Activated CD8-positive, alpha-beta T cell treated with anti-CD3 and anti-CD28 coated beads for 36 hours (primary cell): ENCODE results near the gene UGT3A2. TPM values are rescaled to one million over a fixed set of nuclear protein-coding genes. Genes with fewer than 3 reads are reported as not detected.

Source experiments
- ATAC-seq: fragments of 200-7000 bp; cut with Tn5 transposase; one replicate; pipeline ENCODE4 v1.10.0; 2021; ENCODE audit warnings: mild to moderate bottlenecking, moderate library complexity
- CTCF ChIA-PET: fragments of 350-600 bp; sonication (Branson Sonifier 250); formaldehyde crosslinking; loops from one replicate; lab custom pipeline; 2021; ENCODE audit warnings: antibody characterized with exemption; lab: Charles Lee
- POLR2A ChIA-PET: fragments of 350-600 bp; sonication (Branson Sonifier 250); formaldehyde crosslinking; loops from one replicate; lab custom pipeline; 2021; ENCODE audit warnings: antibody characterized with exemption; lab: Charles Lee
- DNase-seq: peaks from one replicate; pipeline ENCODE4 v3.0.0-alpha.2; 2020
- H3K27ac Mint-ChIP-seq: one replicate; pipeline ENCODE4 v1.8.0; 2021; ENCODE audit warnings: mild to moderate bottlenecking, mixed read lengths
- H3K27me3 Mint-ChIP-seq: one replicate; pipeline ENCODE4 v1.8.0; 2021; ENCODE audit warnings: mixed read lengths
- H3K36me3 Mint-ChIP-seq: one replicate; pipeline ENCODE4 v1.8.0; 2021; ENCODE audit warnings: low read depth, mixed read lengths
- H3K4me1 Mint-ChIP-seq: one replicate; pipeline ENCODE4 v1.8.0; 2021; ENCODE audit warnings: low read depth, mixed read lengths
- H3K4me3 Mint-ChIP-seq: one replicate; pipeline ENCODE4 v1.8.0; 2021; ENCODE audit warnings: mild to moderate bottlenecking, moderate library complexity, mixed read lengths
- H3K9me3 Mint-ChIP-seq: one replicate; pipeline ENCODE4 v1.8.0; 2021; ENCODE audit warnings: mixed read lengths
- intact Hi-C: fragments of 100-400 bp; cut with micrococcal nuclease; formaldehyde crosslinking; loops from one replicate; pipeline ENCODE4 v1.10.0; 2022
- total RNA-seq, 2 experiments: library from RNA; stranded (reverse); gene quantifications; one replicate each; pipeline ENCODE4 v1.2.3, GENCODE V29; 2021
- TF ChIP-seq, protein P1 (sequence below): fragments of 200-600 bp; IDR thresholded peaks from one replicate; pipeline ENCODE4 v1.8.0; 2022; ENCODE audit warnings: antibody characterized with exemption, mild to moderate bottlenecking

Gene UGT3A2
- total RNA-seq, 2 experiments from 2014 or later: not detected

- H3K27ac Mint-ChIP-seq: no peak overlapping the region
- ChIA-PET POLR2A (no interaction called here), CTCF (interaction anchor here (0.7 to 1.4 kb wide), 2 partner anchors 9 to 15 kb away, joined by 3 read pairs; no protein-coding TSS in a partner anchor)
- DNase-seq (no peak), ATAC-seq (no peak)
- H3K36me3 Mint-ChIP-seq: no peaks in the 10 kb centered on the region
- peaks cover 7% of the 10 kb centered on the region for H3K27me3 Mint-ChIP-seq
- H3K4me3 Mint-ChIP-seq: no peak overlapping the region
- no peaks in the 10 kb centered on the region for H3K9me3 Mint-ChIP-seq
- intact Hi-C loops: no loop called here
- H3K4me1 Mint-ChIP-seq: no peaks in the 10 kb centered on the region
- TF ChIP-seq, protein P1, sequence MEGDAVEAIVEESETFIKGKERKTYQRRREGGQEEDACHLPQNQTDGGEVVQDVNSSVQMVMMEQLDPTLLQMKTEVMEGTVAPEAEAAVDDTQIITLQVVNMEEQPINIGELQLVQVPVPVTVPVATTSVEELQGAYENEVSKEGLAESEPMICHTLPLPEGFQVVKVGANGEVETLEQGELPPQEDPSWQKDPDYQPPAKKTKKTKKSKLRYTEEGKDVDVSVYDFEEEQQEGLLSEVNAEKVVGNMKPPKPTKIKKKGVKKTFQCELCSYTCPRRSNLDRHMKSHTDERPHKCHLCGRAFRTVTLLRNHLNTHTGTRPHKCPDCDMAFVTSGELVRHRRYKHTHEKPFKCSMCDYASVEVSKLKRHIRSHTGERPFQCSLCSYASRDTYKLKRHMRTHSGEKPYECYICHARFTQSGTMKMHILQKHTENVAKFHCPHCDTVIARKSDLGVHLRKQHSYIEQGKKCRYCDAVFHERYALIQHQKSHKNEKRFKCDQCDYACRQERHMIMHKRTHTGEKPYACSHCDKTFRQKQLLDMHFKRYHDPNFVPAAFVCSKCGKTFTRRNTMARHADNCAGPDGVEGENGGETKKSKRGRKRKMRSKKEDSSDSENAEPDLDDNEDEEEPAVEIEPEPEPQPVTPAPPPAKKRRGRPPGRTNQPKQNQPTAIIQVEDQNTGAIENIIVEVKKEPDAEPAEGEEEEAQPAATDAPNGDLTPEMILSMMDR: no peak
These were observed 70.6 kb downstream of the UGT3A2 start for GRCh38 chr5:35996076-35996475.

DNA sequence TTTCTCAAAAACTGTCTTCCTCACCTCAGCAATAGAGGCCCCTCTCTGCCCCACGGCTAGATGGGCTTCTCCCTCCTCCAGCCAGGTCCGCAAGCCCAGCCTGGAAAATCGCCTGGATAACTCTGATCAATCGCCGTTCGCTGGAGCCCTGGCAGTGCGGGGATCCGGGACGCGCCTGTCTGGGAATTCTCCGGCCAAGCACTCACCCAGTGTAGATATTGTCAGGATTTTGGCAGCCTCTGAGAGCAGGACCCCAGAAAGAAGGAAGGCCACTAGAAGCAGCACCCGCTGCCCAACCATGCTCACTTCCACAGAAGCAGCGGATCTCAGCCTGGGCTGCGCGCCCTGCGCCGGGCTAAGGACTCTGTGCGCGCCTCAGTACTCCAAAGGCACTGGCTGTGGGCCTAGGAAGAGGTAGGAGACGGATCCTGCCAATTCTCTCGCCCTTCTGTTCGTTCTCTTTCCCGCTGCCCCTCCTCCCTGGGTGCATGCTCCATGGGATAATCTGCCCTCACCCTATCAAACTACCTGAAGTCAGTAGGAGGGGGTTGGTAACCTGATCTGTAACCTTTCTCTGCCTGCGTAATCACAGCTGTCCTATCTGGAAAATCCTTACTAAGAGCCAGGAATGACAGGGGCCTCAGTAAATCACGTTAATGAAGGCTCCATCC lies 75.6 kb downstream of the UGT3A2 start, which contains the start of gene UGT3A1:
Gene UGT3A1, minus strand, starts transcription at position 450 of the 671 bp plus-strand sequence. Its CDS starts 150 bp downstream, at position 300.
- no peaks in the 10 kb centered on the region for H3K36me3 Mint-ChIP-seq
- intact Hi-C loops: no loop called here
- no peak within 1 kb of the TSS for H3K27ac Mint-ChIP-seq
- peaks cover 13% of the 10 kb centered on the region for H3K27me3 Mint-ChIP-seq
- ATAC-seq (no peak), DNase-seq (no peak)
- no peaks in the 10 kb centered on the region for H3K4me1 Mint-ChIP-seq
- TF ChIP-seq, protein P1: no peak
- CTCF ChIA-PET: no interaction called here
- H3K9me3 Mint-ChIP-seq: no peaks in the 10 kb centered on the region
- POLR2A ChIA-PET: no interaction called here
- no peak within 1 kb of the TSS for H3K4me3 Mint-ChIP-seq

- intact Hi-C loops: no loop called here
- Mint-ChIP-seq H3K4me3 (no peak overlapping the region), H3K27ac (no peak overlapping the region), H3K9me3 (no peaks in the 10 kb centered on the region), H3K36me3 (no peaks in the 10 kb centered on the region), H3K27me3 (peaks cover 13% of the 10 kb centered on the region), H3K4me1 (no peaks in the 10 kb centered on the region)
- TF ChIP-seq, protein P1: no peak
- ChIA-PET CTCF (interaction anchor here (1.6 kb wide), 1 partner anchor 10 kb away, joined by 3 read pairs; no protein-coding TSS in a partner anchor), POLR2A (no interaction called here)
- ATAC-seq (no peak), DNase-seq (no peak)
These were observed 76.2 kb downstream of the UGT3A2 start for GRCh38 chr5:35990520-35990919.

GRCh38 chr5:35988529-35988928 lies 78.2 kb downstream of the UGT3A2 start:
- intact Hi-C loops: no loop called here
- no peak overlapping the region for H3K4me3 Mint-ChIP-seq
- H3K27me3 Mint-ChIP-seq: peaks cover 13% of the 10 kb centered on the region
- H3K9me3 Mint-ChIP-seq: no peaks in the 10 kb centered on the region
- H3K36me3 Mint-ChIP-seq: no peaks in the 10 kb centered on the region
- no peaks in the 10 kb centered on the region for H3K4me1 Mint-ChIP-seq
- DNase-seq (no peak), ATAC-seq (no peak)
- CTCF ChIA-PET: no interaction called here
- no peak overlapping the region for H3K27ac Mint-ChIP-seq
- TF ChIP-seq, protein P1: no peak
- POLR2A ChIA-PET: no interaction called here

- Mint-ChIP-seq H3K27ac (no peak overlapping the region), H3K9me3 (peaks cover under 1% of the 10 kb centered on the region), H3K4me1 (no peaks in the 10 kb centered on the region), H3K36me3 (no peaks in the 10 kb centered on the region), H3K4me3 (no peak overlapping the region), H3K27me3 (peaks cover 13% of the 10 kb centered on the region)
- no peak for ATAC-seq
- TF ChIP-seq, protein P1: no peak
- no peak for DNase-seq
- ChIA-PET CTCF (interaction anchor here (1.2 to 1.5 kb wide), 2 partner anchors 11 to 24 kb away, joined by 3 to 4 read pairs; no protein-coding TSS in a partner anchor), POLR2A (no interaction called here)
- intact Hi-C loops: no loop called here
These were observed 78.9 kb downstream of the UGT3A2 start for GRCh38 chr5:35987776-35988175.
